Colonic mucosa (tissue), 4 donors: ENCODE results near the gene KLHL6. TPM values are rescaled to one million over a fixed set of nuclear protein-coding genes. Genes with fewer than 3 reads are reported as not detected.

Experiments used
- DNase-seq: peaks from one replicate; pipeline ENCODE4 v3.0.0-alpha.2; 2020
- H3K27ac ChIP-seq: fragments of 200-600 bp; one replicate; pipeline ENCODE4 v1.8.0; 2021
- H3K27me3 ChIP-seq: fragments of 200-600 bp; one replicate; pipeline ENCODE4 v1.8.0; 2021
- H3K36me3 ChIP-seq: fragments of 200-600 bp; one replicate; pipeline ENCODE4 v1.8.0; 2021
- H3K4me1 ChIP-seq: fragments of 200-600 bp; one replicate; pipeline ENCODE4 v1.8.0; 2021; ENCODE audit warnings: mild to moderate bottlenecking
- H3K4me3 ChIP-seq: fragments of 200-600 bp; one replicate; pipeline ENCODE4 v1.8.0; 2021
- H3K9ac ChIP-seq, 2 donors: one replicate each; pipeline ENCODE4 v1.7.0; 2013; ENCODE audit warnings: control low read depth in 2 of 2, low read depth in 2 of 2, low read length in 2 of 2
- H3K9me3 ChIP-seq: fragments of 200-600 bp; one replicate; pipeline ENCODE4 v1.8.0; 2021
- intact Hi-C: fragments of 100-400 bp; cut with DNase I; formaldehyde crosslinking; loops from one replicate; pipeline ENCODE4 v1.14.1; 2022
- total RNA-seq, 2 donors: library from RNA; stranded (reverse); fragmentation: NEBNext Ultra II Directional in 1 of 2; extraction: Animal tissue kit (Norgen Biotek cat#: 25700) in 1 of 2; gene quantifications; one replicate each; pipeline ENCODE4 v1.2.1, GENCODE V29; 2021
- TF ChIP-seq, protein P1 (sequence below): fragments of 200-600 bp; IDR thresholded peaks from one replicate; pipeline ENCODE4 v1.8.0; 2022; ENCODE audit warnings: antibody characterized with exemption, mild to moderate bottlenecking
- donor health status: healthy.
- donor health status: DM: no; HTN: no; CAD: no.
- donor health status: DM: no; HTN: no; CAD: no.

KLHL6 gene
- total RNA-seq, 2 donors from 2014 or later: 2.0 to 2.1 TPM

DNA sequence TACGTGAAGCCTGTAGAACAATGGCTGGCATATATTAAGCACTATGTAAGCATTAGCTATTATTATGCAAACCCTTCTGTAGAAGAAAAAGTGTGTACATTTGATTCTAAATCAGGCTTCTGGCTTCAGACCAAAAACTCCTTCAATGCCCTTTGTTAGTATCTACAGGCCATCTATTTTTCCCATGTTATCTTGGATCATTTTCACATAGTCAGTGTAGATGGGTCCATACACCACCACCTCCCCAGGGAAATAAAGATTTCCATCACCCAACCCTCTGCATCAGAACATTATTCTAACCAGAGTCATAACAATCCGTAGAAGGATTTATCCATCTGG lies 8.0 kb upstream of the KLHL6 start:
- no peak for DNase-seq
- intact Hi-C loops: loop anchor here (5.0 kb wide), 1 partner anchor 96 kb away; no protein-coding TSS in a partner anchor
- no peaks in the 10 kb centered on the region for H3K4me1 ChIP-seq

DNA sequence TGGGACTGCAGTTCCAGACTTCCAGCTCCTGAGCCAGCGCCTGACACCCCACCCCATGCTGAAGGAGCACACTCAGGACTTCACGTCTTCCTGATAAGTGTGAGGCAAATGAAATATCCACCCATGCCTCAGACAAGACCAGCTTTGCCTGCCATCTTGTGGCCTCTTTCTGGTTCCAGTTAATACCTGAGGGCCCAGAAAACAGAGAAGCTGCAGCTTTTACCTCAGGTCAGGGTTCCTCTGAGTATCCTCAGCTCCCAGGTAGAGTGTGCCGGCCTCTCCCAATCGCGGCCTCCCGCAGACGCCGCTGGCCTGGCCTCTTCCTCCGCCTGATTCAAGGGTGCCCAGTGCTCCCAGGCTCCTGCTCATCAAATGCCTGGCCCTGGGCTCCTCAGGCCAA lies 5.1 kb upstream of the KLHL6 start:
- TF ChIP-seq, protein P1, sequence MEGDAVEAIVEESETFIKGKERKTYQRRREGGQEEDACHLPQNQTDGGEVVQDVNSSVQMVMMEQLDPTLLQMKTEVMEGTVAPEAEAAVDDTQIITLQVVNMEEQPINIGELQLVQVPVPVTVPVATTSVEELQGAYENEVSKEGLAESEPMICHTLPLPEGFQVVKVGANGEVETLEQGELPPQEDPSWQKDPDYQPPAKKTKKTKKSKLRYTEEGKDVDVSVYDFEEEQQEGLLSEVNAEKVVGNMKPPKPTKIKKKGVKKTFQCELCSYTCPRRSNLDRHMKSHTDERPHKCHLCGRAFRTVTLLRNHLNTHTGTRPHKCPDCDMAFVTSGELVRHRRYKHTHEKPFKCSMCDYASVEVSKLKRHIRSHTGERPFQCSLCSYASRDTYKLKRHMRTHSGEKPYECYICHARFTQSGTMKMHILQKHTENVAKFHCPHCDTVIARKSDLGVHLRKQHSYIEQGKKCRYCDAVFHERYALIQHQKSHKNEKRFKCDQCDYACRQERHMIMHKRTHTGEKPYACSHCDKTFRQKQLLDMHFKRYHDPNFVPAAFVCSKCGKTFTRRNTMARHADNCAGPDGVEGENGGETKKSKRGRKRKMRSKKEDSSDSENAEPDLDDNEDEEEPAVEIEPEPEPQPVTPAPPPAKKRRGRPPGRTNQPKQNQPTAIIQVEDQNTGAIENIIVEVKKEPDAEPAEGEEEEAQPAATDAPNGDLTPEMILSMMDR: no peak
- Histone ChIP-seq H3K27ac (no peak overlapping the region), H3K4me1 (no peaks in the 10 kb centered on the region), H3K27me3 (no peaks in the 10 kb centered on the region), H3K9ac (no peak overlapping the region), H3K36me3 (no peaks in the 10 kb centered on the region), H3K9me3 (no peaks in the 10 kb centered on the region), H3K4me3 (no peak overlapping the region)
- DNase-seq: peak; percentile 41
- intact Hi-C loops: loop anchor here (5.0 kb wide), 1 partner anchor 93 kb away; no protein-coding TSS in a partner anchor

More for the DNA sequence above, 8.0 kb upstream of the KLHL6 start:
- TF ChIP-seq, protein P1: no peak
- H3K9ac ChIP-seq: no peak overlapping the region
- no peak overlapping the region for H3K4me3 ChIP-seq
- H3K36me3 ChIP-seq: no peaks in the 10 kb centered on the region
- H3K27me3 ChIP-seq: no peaks in the 10 kb centered on the region
- H3K27ac ChIP-seq: no peak overlapping the region
- no peaks in the 10 kb centered on the region for H3K9me3 ChIP-seq

DNA sequence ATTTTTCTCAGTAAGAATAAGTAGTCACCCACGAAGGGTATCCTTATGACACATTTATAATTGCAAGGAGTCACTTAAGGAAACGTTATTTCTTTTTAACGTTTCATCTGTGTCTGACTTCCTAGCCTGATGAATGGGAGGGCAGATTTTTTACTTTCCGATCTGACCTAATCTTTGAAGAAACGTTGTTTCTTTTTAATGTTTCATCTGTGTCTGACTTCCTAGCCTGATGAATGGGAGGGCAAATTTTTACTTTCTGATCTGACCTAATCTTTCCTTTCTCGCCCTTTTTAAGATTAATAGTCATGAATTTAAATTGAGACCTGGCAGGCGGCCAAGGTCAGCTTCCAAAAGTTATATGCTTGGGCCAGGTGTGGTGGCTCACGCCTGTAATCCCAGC lies 3.0 kb upstream of the KLHL6 start:
- TF ChIP-seq, protein P1: no peak
- Histone ChIP-seq H3K4me3 (no peak overlapping the region), H3K9ac (no peak overlapping the region), H3K27ac (no peak overlapping the region), H3K4me1 (no peaks in the 10 kb centered on the region), H3K9me3 (no peaks in the 10 kb centered on the region), H3K36me3 (no peaks in the 10 kb centered on the region), H3K27me3 (no peaks in the 10 kb centered on the region)
- DNase-seq: no peak
- intact Hi-C loops: no loop called here

DNA sequence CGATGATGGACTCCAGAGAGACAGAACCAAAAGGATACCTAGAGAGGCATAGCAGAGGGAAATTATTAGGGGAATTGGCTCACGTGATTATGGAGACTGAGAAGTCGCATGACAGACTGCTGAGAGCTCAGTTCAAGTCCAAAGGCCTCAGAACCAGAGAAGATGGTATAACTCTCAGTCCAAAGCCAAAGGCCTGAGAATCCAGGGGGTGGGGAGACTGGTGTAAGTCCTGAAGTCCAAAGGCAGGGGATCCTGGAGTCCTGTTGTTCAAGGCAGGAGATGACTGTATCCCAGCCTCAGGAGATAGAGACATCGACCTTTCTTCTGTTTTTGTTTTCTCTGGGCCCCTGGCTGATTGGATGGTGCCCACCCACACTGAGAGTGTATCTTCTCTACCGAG lies 1.2 kb upstream of the KLHL6 start:
- H3K36me3 ChIP-seq: no peaks in the 10 kb centered on the region
- H3K4me1 ChIP-seq: no peaks in the 10 kb centered on the region
- TF ChIP-seq, protein P1: no peak
- H3K4me3 ChIP-seq: no peak overlapping the region
- H3K27ac ChIP-seq: no peak overlapping the region
- no peaks in the 10 kb centered on the region for H3K27me3 ChIP-seq
- no peak for DNase-seq
- intact Hi-C loops: no loop called here
- H3K9ac ChIP-seq: no peak overlapping the region
- no peaks in the 10 kb centered on the region for H3K9me3 ChIP-seq

DNA sequence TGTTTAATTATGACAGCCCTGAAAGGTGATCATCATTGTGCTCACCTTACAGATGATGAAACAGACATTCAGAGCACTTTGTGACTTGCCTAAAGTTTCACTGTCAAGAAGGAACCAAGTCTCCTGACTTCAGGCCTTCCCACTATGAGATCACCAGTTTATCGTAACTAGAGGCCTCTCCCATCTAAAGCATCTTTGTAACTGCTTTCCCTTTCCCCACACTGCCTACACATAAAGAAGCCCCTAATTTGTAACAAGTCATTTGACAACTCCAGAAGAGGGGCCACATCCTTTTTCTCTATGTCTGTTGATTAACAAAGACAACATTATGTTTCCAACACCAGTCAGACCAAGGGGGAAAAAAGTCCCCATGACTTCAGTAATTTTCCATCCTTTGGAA lies 1.1 kb downstream of the KLHL6 start:
- intact Hi-C loops: no loop called here

More for the DNA sequence above, 1.1 kb downstream of the KLHL6 start:
- no peak for DNase-seq
- Histone ChIP-seq H3K9me3 (no peaks in the 10 kb centered on the region), H3K27ac (peak overlapping the region; percentile 32), H3K4me3 (peak overlapping the region; percentile 23), H3K27me3 (no peaks in the 10 kb centered on the region), H3K36me3 (no peaks in the 10 kb centered on the region), H3K4me1 (no peaks in the 10 kb centered on the region), H3K9ac (peak overlapping the region in 1 of 2 donors; percentile 38)
- TF ChIP-seq, protein P1: no peak
